Prostate gland (tissue), 2 donors: Measurements from ENCODE around the gene HOOK1.

Experiments used
- POLR2A ChIP-seq: fragments of 450-650 bp; IDR thresholded peaks from one replicate; pipeline ENCODE4 v1.6.1; 2016; ENCODE audit warnings: antibody characterized with exemption, mild to moderate bottlenecking
- POLR2AphosphoS5 ChIP-seq: sonication (generic); formaldehyde crosslinking; IDR thresholded peaks from one replicate; pipeline ENCODE4 v1.6.1; 2017; ENCODE audit warnings: antibody characterized with exemption
- TF ChIP-seq, protein P1 (sequence below), 4 experiments: fragments of 200-600 bp in 2 of 4; fragments of 450-650 bp in 2 of 4; sonication (generic) in 2 of 4; IDR thresholded peaks; 1 replicate in 3 of 4; 2 replicates in 1 of 4; pipeline ENCODE4 v1.5.1; 2016 to 2019; ENCODE audit warnings: antibody characterized with exemption in 4 of 4, mild to moderate bottlenecking in 2 of 4, moderate library complexity in 2 of 4

DNA sequence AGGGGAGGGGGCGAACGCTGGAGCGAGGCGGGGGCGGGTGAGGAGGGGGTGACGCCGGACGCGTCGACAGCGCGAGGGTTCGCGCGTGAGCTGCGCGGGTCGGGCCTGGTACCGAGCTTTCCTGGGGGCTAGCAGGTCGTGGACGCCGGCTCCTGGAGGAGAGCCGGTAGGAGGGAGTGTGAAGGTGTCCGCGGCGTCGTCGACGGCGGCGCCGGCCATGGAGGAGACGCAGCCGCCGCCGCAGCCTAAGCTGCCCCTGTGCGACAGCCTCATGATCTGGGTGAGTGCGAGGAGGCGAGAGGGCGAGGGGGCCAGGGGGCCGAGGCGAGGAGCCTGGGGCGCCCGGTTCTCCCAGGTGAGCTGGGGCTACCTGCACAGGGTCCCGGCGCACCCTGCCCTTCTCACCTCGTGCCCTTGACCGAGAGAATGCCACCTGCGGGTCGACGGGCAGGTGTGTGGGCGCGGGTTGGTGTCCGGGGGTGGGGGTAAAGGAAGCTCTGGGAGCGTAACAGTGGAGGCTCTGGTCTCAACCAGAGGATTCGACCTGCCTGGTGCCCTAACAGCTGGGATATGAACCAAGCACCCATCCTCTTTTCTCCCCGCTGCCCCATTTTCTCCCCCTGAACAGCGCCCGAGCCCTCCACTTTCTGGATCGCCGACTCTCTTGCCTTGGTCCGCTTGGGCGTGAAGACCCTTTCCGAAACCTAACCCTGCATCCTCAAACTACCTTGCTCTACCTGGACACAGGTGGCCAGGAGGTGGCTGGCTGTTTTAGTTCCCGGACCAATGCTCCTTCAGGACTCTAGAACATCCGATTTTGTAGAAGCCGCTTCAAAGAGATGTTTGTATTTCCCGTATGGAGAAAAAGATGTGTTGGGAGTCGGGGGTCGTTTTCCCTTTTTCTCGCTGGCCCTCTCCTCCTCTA is at the start of gene HOOK1:
- TF ChIP-seq, protein P1, sequence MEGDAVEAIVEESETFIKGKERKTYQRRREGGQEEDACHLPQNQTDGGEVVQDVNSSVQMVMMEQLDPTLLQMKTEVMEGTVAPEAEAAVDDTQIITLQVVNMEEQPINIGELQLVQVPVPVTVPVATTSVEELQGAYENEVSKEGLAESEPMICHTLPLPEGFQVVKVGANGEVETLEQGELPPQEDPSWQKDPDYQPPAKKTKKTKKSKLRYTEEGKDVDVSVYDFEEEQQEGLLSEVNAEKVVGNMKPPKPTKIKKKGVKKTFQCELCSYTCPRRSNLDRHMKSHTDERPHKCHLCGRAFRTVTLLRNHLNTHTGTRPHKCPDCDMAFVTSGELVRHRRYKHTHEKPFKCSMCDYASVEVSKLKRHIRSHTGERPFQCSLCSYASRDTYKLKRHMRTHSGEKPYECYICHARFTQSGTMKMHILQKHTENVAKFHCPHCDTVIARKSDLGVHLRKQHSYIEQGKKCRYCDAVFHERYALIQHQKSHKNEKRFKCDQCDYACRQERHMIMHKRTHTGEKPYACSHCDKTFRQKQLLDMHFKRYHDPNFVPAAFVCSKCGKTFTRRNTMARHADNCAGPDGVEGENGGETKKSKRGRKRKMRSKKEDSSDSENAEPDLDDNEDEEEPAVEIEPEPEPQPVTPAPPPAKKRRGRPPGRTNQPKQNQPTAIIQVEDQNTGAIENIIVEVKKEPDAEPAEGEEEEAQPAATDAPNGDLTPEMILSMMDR (IDR thresholded peaks at IDR 0.05): no peak
- TF ChIP-seq POLR2A (peak; percentile 70), POLR2AphosphoS5 (no peak)
